HG03442 (cell line): ENCODE results near the gene PLCXD1.
"Not testable (repeated sequence)": the region's sequence is repeated elsewhere in the genome, so short reads cannot be mapped to it uniquely, and the experiment has no call there.

Experiments
- ATAC-seq: cut with Tn5 transposase; IDR thresholded peaks from one replicate; pipeline ENCODE4 v1.9.1; 2021; ENCODE audit warnings: mild to moderate bottlenecking, moderate library complexity; ENCODE audit not compliant: unreplicated experiment

The PLCXD1 gene

DNA sequence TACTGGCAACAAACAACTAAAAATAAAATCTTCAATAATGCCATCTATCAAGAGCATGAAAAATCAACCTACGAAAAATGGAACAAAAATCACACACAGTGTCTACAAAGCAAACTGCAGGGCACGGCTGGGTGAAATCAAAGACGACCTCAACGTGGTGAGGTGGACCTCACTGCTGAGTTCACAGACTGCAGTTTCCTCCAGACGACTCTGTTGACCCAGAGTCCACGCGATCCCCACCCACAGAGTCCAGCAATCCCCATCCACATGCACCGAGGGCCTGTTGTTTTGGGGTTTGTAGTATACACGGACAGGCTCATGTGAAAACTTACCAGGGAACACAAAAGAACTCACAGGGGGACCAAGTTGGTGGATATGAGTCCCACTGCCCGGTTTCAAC lies 68.5 kb downstream of the PLCXD1 start:
- ATAC-seq, result no peak

DNA sequence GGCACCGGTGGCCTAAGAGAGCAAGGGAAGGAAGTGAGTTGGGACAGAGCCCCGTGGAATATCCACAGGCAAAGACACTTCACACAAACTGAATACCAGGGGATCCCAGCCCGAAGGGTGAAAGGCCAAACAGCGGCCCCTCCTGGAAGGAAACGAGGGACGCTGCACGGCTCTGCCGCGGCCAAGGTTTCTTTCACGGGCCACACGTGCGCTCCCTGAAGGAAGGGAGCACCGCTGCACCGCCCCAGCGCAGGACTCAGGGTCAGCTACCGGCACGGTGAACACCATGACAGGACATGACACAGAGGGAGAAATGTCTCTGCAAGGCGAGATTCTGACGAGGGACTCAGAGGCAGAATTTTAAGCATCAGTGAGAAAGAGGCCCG lies 69.0 kb downstream of the PLCXD1 start:
- ATAC-seq, result no peak

DNA sequence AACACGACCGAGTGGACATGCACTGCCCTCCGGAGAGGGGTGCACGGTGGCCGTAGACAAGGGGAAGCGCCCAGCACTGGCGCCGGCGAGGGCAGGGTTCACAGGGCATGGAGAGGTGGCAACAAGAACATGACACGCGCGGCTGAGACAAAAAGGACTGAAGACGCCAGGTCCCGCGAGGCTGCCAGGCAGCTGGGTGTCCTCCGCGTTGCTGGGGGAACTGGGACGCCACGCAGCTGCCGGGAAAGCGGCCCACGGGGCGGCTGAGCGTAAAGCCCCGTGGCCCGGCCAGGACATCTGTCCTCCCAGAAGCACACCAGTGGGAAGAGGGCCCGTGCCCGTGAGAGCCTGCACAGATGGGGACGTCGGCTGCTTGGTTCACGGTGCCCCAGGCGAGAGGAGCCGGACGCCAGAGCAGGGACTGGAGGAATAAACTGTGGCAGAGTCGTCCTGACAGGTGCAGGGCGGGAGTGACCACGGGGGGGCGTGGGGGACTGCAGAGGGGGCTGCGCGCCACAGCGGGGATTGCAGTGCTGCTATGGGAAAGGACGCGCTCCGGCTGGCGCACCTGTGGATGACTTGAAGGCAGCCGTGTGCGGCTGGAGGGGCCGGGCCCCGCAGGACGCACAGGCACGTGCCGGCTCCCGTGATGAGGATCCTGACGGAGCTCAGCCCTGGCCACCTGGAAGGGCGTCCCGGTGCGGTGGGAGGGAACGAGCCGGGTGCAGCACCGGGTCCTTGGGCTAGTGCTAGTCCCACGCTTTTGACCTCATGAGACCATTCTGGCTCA lies 69.5 kb downstream of the PLCXD1 start:
- ATAC-seq, result no peak

DNA sequence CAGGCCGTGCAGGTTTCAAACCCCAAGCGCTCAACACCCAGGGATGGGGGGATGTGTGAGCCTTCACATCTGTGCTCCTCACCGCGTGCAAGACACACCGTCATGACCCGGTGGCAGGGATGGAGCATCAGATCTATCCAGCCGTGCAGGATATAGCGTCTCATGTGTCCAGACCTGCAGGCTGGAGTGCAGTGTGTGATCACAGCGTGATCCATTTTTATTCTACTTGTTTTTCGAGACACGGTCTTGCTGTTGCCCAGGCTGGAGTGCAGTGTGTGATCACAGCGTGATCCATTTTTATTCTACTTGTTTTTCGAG lies 70.1 kb downstream of the PLCXD1 start:
- not testable (repeated sequence) for ATAC-seq

DNA sequence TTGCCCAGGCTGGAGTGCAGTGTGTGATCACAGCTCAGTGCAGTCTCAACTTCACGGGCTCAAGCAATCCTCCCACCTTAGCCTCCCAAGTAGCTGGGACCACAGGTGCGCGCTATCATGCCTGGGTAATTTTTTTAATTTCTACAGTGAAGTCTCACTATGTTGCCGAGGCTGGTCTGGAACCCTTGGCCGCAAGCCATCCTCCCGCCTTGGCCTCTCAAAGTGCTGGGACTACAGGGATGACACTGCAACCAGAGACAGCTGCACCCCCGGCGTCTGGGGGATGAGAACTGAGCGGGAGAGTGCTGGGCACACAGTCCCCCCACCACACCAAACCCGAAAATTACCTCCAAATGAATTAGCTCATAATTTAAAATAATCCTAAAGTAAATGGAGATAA lies 70.6 kb downstream of the PLCXD1 start:
- ATAC-seq, result no peak

DNA sequence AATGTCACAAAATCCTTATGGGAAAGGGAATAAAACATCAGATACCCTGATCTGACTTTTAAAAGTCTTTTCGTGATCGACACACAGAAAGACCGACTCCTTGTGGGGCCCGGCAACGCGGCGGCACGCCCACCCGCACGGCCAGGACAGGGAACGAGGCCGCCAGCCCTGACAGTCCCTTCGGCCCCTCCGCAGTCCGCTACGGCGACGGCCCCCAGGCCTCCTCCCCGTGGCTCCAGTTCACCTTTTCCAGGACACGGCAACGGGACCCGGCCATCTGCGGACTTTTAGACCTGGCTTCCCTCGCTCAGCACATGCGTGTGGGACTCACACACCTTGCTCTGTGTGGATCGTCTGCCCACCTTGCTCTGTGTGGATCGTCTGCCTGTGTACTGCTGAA lies 71.0 kb downstream of the PLCXD1 start:
- no peak for ATAC-seq

DNA sequence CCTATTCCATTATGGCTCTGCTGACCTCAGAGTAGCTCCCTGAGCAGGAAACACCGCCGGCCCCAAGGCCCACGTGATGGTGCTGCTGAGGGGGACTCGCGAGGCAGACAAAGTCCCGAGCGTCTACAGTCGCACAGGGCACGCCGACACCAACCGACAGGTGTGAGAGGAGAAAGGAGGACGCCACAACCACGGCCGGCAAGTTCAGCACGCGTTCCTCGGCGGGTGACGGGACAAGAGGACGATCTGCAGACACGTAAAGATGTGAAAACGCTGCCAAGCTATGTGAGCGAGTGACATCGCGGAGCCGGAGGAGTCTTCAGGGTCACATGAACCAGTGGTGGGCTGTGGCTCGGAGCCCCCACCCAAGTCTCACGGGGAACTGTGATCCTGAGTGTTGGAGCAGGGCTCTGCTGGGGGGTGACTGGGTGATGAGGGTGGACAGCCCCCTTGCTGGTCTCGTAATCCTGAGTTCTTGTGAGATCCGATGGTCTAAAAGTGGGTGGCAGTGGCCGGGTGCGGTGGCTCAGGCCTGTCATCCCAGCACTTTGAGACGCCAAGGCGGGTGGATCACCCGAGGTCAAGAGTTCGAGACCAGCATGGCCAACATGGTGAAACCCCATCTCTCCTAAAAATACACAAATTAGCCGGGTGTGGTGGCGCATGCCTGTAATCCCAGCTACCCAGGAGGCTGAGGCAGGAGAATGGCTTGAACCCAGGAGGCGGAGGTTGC lies 71.6 kb downstream of the PLCXD1 start:
- no peak for ATAC-seq
